Inflammatory macrophage (primary cell): ENCODE data around the gene COBL.

Experiments
- DNase-seq, 2 donors: peaks; one replicate each; pipeline ENCODE4 v3.0.0-alpha.2; 2020 to 2022

COBL gene

DNA sequence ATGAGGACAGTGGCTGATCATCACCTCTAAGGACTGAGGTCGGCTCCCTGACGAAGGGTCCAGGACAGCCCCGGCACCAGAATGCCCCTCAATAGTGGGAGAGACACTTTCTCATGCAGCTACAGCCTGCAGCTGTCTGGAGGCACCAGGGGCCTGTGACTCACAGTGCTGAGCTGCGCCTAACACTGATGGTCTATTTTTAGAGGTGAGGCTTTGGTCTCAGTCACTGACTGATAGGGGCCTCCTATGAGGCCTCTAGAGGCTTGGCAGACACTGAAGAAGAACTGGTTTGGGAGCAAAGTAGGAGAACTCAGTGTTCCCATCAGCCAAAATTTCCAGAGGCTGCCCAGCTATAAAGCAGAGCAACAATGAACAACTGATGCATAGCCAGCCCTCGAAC lies 130.1 kb downstream of the COBL start:
- no peak for DNase-seq

GRCh38 chr7:51182636-51183166 lies 133.9 kb downstream of the COBL start:
- no peak for DNase-seq

DNA sequence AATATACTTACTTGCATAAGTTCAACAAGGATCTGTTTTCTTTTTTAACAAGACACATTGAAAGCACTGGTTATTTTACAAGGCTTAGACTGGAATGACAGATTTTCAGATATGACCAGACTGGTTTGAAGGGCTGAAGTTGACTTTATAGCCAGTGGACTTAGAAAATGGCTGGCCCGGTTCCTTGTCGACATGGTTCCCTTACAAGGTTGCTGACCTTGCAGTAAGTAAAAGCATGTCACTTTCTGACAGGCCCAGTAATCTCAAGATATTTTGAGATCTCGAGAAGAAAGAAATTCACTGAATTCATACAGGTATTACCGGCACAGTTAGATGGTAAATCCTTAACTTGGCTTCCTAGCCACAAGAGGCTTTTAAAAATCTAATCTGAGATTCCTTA lies 136.5 kb downstream of the COBL start:
- DNase-seq: no peak

GRCh38 chr7:51175992-51176388 lies 140.6 kb downstream of the COBL start:
- DNase-seq: no peak

GRCh38 chr7:51175316-51175991 lies 141.2 kb downstream of the COBL start:
- no peak for DNase-seq

DNA sequence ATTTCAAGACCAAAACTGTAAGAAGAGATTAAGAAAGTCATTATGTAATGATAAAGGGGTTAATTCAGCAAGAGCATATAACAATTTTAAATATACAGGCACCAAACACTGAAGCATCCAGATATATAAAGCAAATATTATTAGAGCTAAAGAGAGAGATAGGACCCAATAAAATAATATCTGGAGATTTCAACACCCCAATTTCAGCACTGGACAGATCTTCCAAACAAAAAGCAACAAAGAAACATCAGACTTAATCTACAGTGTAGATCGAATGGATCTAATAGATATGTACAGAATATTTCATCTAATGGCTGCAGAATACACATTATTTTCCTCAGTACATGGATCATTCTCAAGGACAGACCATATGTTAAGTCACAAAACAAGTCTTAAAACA lies 151.3 kb downstream of the COBL start:
- no peak for DNase-seq

DNA sequence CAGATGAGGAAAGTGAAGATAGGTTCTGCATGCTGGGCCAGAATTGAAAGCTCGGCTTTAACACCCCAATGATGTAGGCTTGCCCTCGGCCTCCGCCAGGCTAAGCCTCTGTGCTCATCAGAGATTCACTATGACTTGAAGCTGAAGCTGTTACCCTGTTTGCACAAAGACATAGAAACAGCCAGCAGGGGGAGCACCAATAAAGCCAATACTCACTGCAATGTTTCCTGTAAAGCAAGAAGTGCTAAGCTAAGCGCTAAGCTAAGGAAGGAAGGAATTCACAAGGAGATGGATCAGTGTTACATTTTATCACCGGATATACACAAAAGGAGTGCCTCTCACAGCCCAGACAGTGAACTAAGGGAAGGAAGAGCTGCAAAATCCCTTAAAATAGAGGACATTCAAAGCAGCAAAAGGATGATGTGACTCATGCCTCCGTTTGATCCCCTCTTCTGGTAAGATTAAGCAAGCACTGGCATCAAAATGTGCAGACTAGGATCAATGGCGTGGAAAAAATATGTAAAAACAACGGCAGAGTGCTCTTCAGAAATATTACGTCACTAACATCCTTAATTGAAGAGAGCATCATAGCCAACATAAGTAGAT lies 153.8 kb downstream of the COBL start:
- DNase-seq: peak; percentile 73 to 80

DNA sequence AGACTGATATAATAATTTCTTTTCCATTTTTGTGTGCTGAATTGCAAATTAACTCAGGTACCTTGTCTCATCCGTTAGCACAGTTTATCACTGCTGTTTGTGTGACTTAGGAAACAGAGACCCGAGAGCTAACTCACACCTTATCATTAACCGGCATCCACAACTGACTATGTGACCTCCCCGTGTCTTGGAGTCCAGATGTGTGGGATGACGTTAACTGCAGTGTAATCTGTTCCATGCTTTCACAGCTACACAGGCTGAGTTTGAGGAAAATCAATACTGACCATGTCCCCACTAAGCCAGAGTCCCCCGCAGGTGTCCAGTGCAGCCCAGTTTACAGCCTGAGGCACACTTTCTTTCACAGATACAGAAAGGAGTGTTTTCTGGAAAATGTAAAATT lies 154.7 kb downstream of the COBL start:
- DNase-seq: no peak

DNA sequence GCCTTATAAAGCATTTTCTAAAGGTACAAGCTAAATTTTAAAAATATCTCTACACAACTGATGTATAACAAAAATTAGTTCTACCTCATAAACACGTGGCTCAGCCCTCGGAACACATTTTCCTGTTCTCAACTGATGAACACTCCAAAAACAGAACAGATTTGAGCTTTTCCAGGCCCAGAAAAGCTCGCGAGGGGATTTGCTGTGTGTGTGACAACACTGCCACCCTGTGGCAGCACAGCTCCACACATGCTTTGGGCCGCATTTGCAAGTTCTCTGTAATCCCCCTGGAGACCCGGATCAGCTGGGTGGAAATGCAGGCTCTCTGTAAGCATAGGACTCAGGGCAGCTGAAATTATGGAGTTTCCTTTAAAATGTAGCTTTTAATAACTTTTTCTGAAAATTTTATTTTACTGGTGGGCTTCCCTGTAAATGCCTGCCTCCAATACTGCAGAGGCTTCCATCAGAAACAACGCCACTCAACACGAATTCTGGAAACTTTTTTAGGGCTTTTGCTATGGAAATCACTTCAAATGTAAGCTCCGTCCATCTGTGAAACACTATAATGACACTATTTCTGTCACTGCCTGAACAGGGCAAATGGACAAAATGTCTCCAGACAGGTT lies 155.5 kb downstream of the COBL start:
- peak; percentile 58 to 65 for DNase-seq

- no peak for DNase-seq
Observed at GRCh38 chr7:51160411-51160810, 156.2 kb downstream of the COBL start.

- DNase-seq: no peak
Observed at GRCh38 chr7:51158742-51159445, 157.7 kb downstream of the COBL start.

GRCh38 chr7:51158211-51158610 lies 158.4 kb downstream of the COBL start:
- peak; percentile 33 to 36 for DNase-seq

DNA sequence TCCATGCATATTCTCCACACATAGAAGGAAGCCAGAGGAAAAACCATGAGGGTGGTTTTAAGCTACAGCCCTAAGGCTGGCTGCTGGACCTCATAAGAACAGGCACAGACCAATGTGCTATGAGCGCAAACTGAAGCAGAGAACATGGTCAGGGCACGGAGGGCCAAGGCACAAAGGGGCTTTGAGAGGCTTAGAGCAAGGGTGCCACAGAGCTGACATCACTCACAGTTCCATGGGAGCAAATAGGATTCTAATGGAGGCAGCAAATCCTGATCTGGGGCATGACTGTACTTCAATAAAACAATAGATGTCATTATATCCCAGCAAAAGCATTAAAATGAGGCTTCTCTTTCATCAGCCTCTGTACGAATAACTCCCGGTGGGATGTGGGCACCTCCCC lies 162.4 kb downstream of the COBL start:
- DNase-seq: no peak

- no peak for DNase-seq
Observed at GRCh38 chr7:51152706-51153200, 163.9 kb downstream of the COBL start.

- no peak for DNase-seq
Observed at GRCh38 chr7:51151455-51151854, 165.2 kb downstream of the COBL start.

- DNase-seq: no peak
Observed at GRCh38 chr7:51150193-51150592, 166.4 kb downstream of the COBL start.

DNA sequence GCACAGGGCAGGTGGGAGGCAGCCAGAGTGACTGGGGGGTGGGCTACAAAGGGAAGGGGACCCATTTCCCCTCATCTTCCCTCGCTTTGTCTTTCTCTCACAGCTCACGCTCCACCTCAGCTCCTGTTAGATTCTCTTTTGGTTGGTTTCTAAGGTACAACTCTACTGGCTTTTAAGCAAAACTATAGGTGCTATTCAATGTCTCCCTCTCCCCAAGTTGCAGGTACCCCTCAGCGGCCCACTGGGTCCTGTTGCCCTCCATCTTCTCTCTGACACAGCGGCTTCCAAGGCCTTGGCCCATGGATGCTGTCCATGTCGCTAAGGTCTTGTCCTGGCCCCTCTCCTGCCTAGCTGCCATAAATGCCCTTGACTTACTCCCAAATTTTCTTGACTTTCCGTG lies 168.4 kb downstream of the COBL start:
- no peak for DNase-seq

GRCh38 chr7:51146816-51147586 lies 169.6 kb downstream of the COBL start:
- no peak for DNase-seq

- DNase-seq: no peak
Observed at GRCh38 chr7:51144178-51144577, 172.4 kb downstream of the COBL start.

- no peak for DNase-seq
Observed at GRCh38 chr7:51142741-51143385, 173.7 kb downstream of the COBL start.

DNA sequence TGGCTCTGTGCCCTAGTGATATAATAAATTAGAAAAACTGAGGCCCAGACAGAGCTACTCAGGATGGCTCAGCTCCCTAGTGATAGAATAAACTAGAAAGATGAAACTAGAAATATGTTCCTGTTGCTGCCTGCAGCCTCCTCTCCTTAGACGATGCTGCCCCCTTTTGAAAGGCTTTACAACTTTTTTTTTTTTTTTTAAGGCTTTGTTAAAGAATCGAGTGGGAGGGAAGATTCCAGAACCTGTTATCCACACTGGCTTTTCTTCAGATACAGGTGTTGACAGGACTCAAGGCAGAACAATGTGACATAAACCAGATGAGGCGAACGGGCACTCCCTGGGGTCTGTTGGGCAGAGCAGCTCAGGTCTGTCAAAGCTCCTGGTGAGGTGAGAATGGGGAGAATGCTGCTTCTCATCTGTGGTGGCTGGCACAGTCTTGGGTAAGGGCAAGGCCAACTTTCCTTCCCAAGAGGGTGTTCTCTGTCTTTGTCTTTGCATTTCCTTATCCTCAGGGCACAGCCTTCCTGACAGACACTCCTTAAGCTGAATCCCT lies 175.1 kb downstream of the COBL start:
- peak; percentile 39 to 60 for DNase-seq
